ENCODE data around the gene DLG5.

DNA sequence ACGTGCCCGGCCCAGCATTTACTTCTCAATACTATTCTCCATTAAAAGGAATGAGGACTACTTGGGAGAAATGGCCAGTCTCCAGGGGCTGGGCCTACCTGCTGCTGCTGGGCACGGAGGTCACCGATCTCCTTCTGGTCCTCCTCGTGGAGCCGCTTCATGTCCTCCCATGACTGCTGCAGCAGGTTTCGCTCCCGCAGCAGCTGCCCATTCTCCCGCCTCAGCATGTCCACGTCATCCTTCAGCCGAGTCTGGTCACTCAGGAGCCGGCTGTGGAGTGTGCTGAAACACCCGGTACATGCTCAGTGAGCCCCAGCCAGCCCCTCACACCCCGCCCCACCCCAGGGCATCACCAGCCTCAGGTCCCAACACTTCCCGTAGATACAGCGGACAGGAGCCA lies 73.3 kb downstream of the DLG5 start:
- TF ChIP-seq, protein P1, sequence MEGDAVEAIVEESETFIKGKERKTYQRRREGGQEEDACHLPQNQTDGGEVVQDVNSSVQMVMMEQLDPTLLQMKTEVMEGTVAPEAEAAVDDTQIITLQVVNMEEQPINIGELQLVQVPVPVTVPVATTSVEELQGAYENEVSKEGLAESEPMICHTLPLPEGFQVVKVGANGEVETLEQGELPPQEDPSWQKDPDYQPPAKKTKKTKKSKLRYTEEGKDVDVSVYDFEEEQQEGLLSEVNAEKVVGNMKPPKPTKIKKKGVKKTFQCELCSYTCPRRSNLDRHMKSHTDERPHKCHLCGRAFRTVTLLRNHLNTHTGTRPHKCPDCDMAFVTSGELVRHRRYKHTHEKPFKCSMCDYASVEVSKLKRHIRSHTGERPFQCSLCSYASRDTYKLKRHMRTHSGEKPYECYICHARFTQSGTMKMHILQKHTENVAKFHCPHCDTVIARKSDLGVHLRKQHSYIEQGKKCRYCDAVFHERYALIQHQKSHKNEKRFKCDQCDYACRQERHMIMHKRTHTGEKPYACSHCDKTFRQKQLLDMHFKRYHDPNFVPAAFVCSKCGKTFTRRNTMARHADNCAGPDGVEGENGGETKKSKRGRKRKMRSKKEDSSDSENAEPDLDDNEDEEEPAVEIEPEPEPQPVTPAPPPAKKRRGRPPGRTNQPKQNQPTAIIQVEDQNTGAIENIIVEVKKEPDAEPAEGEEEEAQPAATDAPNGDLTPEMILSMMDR (IDR thresholded peaks at IDR 0.05), result no peak
- no peak for TF ChIP-seq POLR2A (IDR thresholded peaks at IDR 0.05)
